ENCODE measurements around the gene CACNA2D1.

CACNA2D1 gene

DNA sequence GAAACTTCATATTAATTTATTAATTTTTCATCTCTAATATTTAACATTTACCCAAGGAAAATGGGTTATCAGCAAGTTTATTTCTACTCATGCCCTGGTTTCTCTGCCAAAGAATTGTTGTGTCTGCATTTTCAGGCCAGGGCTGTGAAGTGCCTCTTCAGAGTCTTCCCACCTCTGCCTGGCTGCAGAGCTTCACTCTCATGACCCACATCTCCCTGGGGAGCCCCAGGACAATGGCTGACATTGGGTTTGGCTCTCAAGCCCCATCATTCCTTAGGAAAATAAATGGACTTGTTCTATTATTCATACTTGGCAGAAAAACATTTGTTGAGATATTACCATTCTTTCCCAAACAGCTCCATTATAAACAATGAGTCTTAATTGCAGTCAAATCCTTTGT, 30.3 kb downstream of the CACNA2D1 start:
- ChIA-PET POLR2A (ENCODE audit: low non-redundant PET) (no interaction called here), CTCF (no interaction called here)
- TF ChIP-seq, protein P1, sequence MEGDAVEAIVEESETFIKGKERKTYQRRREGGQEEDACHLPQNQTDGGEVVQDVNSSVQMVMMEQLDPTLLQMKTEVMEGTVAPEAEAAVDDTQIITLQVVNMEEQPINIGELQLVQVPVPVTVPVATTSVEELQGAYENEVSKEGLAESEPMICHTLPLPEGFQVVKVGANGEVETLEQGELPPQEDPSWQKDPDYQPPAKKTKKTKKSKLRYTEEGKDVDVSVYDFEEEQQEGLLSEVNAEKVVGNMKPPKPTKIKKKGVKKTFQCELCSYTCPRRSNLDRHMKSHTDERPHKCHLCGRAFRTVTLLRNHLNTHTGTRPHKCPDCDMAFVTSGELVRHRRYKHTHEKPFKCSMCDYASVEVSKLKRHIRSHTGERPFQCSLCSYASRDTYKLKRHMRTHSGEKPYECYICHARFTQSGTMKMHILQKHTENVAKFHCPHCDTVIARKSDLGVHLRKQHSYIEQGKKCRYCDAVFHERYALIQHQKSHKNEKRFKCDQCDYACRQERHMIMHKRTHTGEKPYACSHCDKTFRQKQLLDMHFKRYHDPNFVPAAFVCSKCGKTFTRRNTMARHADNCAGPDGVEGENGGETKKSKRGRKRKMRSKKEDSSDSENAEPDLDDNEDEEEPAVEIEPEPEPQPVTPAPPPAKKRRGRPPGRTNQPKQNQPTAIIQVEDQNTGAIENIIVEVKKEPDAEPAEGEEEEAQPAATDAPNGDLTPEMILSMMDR (conservative IDR thresholded peaks at IDR 0.05; ENCODE audit: low read depth): no peak
- DNase-seq (ENCODE audit: low spot score): no peak
- H3K27ac ChIP-seq: no peak overlapping the region

DNA sequence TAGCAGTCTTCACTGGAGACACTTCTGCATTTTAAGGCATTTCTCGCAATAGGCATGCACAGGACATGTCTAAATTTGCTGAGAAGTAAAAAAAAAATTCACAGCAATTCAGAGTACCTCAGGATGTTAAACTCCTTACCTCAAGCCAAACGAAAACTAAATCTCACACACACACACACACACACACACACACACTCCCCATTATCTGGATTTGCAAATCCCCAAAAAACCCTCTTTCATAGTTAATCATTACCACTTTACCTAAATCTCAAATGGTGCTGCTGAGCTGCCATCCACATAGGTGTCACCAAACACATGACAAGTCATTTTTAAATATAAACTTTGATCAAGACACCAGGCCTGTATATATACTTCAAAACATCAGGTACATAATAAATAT, 31.8 kb downstream of the CACNA2D1 start:
- POLR2A ChIA-PET (ENCODE audit: low non-redundant PET): no interaction called here
- CTCF ChIA-PET: no interaction called here
- TF ChIP-seq, protein P1 (conservative IDR thresholded peaks at IDR 0.05; ENCODE audit: low read depth): no peak

DNA sequence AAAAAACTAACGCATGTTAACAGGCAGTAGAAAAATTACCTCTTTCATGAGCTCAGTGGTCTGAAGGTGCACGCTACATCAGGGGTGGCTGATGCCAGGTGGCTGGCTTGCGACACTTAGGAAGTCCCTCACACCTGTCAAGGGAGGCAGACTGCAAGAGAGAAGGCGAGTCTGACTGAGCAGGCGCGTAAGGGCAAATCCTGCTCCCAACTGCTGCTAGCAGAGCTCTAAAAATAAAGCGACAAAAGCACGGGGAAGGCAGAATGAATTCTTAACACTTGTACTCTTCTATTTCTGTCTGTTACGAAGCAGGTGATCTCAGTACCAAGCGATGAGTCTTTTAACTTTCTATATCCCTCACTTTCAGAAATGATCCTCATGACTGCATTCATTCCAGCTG, 33.1 kb downstream of the CACNA2D1 start:
- ChIA-PET CTCF (interaction anchor here (0.9 kb wide), 1 partner anchor 14 kb away, joined by 3 read pairs; no protein-coding TSS in a partner anchor), POLR2A (ENCODE audit: low non-redundant PET) (no interaction called here)
- TF ChIP-seq, protein P1 (conservative IDR thresholded peaks at IDR 0.05; ENCODE audit: low read depth): no peak
- H3K27ac ChIP-seq: no peak overlapping the region
- DNase-seq (ENCODE audit: low spot score): no peak

More for the DNA sequence above, 31.8 kb downstream of the CACNA2D1 start:
- no peak overlapping the region for H3K27ac ChIP-seq
- DNase-seq (ENCODE audit: low spot score): no peak

DNA sequence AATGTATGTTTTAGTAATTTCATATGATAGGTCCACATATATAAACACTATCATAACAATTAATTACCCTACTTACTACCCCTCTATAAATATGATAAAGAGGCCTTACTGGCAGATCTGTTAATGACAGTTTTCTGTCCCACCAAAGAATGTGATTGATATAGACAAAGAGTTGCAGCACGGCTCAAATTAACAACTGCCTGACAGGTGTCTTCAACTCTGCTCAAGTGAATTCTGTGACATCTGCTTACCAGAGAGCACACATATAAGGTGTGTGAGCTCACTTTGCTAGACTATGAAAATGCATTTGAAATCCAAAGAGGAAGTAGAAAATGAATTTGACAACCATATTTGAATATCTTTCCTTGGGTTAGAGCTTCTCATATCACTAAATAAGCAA, 36.6 kb downstream of the CACNA2D1 start:
- DNase-seq (ENCODE audit: low spot score): no peak
- no peak overlapping the region for H3K27ac ChIP-seq
- CTCF ChIA-PET: no interaction called here
- POLR2A ChIA-PET (ENCODE audit: low non-redundant PET): no interaction called here
- TF ChIP-seq, protein P1 (conservative IDR thresholded peaks at IDR 0.05; ENCODE audit: low read depth): no peak

DNA sequence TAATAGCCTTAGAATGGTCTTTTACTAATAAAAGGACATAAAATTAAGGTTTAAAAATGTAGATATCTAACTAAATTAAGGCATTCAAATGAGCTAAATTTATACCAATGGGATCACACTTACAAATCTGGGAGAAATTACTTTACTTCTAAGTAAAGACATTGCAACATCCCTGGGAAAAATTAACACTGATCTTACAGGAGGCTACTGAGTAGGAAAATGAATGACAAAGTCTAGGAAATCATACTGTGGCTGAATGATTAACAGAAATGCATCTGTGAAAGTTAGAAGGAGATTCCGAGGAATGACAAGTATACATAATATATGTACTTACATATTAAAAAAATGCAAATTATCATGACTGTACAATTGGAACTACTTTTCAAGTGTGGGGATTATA, 38.3 kb downstream of the CACNA2D1 start:
- POLR2A ChIA-PET (ENCODE audit: low non-redundant PET): no interaction called here
- CTCF ChIA-PET: no interaction called here
- no peak overlapping the region for H3K27ac ChIP-seq
- TF ChIP-seq, protein P1 (conservative IDR thresholded peaks at IDR 0.05; ENCODE audit: low read depth): no peak
- no peak for DNase-seq (ENCODE audit: low spot score)

DNA sequence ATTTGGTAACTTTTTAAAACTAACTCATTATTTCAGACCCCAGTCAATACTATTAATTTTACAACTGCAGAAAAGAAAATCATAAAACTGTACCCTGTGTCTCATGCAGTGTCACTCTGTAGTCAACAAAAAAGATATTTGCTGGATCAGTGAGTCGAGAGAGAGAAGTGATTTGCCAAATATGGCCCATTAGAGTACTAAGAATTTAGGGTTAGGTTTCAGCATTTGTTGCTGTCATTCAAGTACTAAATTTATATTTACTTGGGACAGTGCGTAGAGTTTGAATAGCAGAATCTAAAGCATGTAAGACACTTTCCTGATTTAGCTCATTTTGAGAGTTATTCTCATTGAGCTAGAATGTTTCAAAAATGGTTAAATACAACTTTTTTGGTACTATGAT, 38.9 kb downstream of the CACNA2D1 start:
- ChIA-PET CTCF (interaction anchor here (0.8 to 0.9 kb wide), 2 partner anchors 16 to 270 kb away, joined by 3 read pairs; no protein-coding TSS in a partner anchor), POLR2A (ENCODE audit: low non-redundant PET) (no interaction called here)
- no peak for DNase-seq (ENCODE audit: low spot score)
- H3K27ac ChIP-seq: no peak overlapping the region
- TF ChIP-seq, protein P1 (conservative IDR thresholded peaks at IDR 0.05; ENCODE audit: low read depth): no peak

DNA sequence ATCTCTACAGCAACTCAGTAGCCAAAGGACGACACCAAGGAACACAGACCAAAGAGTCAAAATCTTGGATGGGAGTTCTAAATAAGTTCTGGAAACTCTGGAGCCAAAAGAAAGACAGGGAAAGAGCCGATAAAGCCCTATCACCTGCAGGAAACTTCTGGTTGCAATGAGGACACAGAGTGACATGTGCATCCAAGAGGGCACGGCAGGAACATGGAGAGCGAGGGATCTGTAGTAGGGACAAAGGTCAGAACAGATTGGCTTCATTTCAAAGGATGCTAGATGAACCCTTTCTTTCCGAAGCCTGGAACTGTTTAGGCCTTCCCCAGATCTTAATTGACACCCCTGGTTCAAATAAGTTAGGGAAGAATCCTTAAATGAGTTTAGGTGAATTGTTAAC, 39.5 kb downstream of the CACNA2D1 start:
- no peak overlapping the region for H3K27ac ChIP-seq
- POLR2A ChIA-PET (ENCODE audit: low non-redundant PET): no interaction called here
- DNase-seq (ENCODE audit: low spot score): no peak
- CTCF ChIA-PET: interaction anchor here (0.6 to 0.9 kb wide), 3 partner anchors 16 to 327 kb away, joined by 3 read pairs; no protein-coding TSS in a partner anchor
- TF ChIP-seq, protein P1 (conservative IDR thresholded peaks at IDR 0.05; ENCODE audit: low read depth): no peak
